ENCODE data around the gene ARID1B. TPM values are rescaled to one million over a fixed set of nuclear protein-coding genes. Genes with fewer than 3 reads are reported as not detected.

The ARID1B gene
- total and polyA plus RNA-seq, 2 of the 4 experiments (the other 2 are of a cell fraction): 14.5 to 20.1 TPM

GRCh38 chr6:157083343-157083742, 306.2 kb downstream of the ARID1B start:
- Histone ChIP-seq H4K8ac (ENCODE audit: low read depth in 2 of 2, low read length in 2 of 2) (no peak overlapping the region), H3K4ac (ENCODE audit: low read depth, low read length) (no peak overlapping the region), H4K20me1 (ENCODE audit: insufficient read depth, low read length) (no peaks in the 10 kb centered on the region; the same call in 1 of the 2 replicates), H3K4me3 (ENCODE audit: insufficient read depth, low read depth, low read length) (no peak overlapping the region), H2AK5ac (ENCODE audit: low read depth, low read length) (no peak overlapping the region), H2BK120ac (ENCODE audit: low read depth, low read length) (no peak overlapping the region), H3K56ac (ENCODE audit: extremely low read depth, insufficient read depth, low read length) (no peak overlapping the region), H3K27me3 (ENCODE audit: control insufficient read depth, insufficient read depth, low read length) (no peaks in the 10 kb centered on the region), H3K9ac (ENCODE audit: low read depth, low read length) (no peak overlapping the region), H3K23ac (ENCODE audit: low read depth, low read length) (no peak overlapping the region), H3K79me1 (ENCODE audit: low read depth in 1 of 2, low read length in 2 of 2) (peaks cover 28 to 30% of the 10 kb centered on the region in 2 experiments), H3K9me3 (ENCODE audit: control insufficient read depth, insufficient read depth, low read length) (no peaks in the 10 kb centered on the region), H3K4me2 (ENCODE audit: low read depth, low read length) (no peak overlapping the region), H3K14ac (replicated peaks; ENCODE audit: low read depth, low read length) (no peak overlapping the region), H3K9me1 (ENCODE audit: insufficient read depth, low read length) (peaks cover 6% of the 10 kb centered on the region; the same call in 1 of the 2 replicates), H4K91ac (ENCODE audit: insufficient read depth, low read depth, low read length) (no peak overlapping the region), H3K36me3 (ENCODE audit: control insufficient read depth, insufficient read depth, low read length) (peaks cover 8% of the 10 kb centered on the region), H2BK15ac (ENCODE audit: low read depth, low read length) (no peak overlapping the region), H3K4me1 (ENCODE audit: control insufficient read depth, insufficient read depth, low read length) (no peaks in the 10 kb centered on the region), H2AK9ac (replicated peaks; ENCODE audit: low read depth, low read length, poor library complexity) (no peak overlapping the region), H2AFZ (replicated peaks; ENCODE audit: low read length, poor library complexity) (no peak overlapping the region), H4K5ac (ENCODE audit: low read depth, low read length) (no peak overlapping the region), H2BK5ac (ENCODE audit: low read depth, low read length, poor library complexity, severe bottlenecking) (no peak overlapping the region), H3K27ac (ENCODE audit: insufficient read depth, low read length) (no peak overlapping the region), H2BK20ac (ENCODE audit: low read depth, low read length) (no peak overlapping the region), H3K18ac (ENCODE audit: low read depth, low read length) (no peak overlapping the region)
- dilution Hi-C loops (cut with HindIII; ENCODE audit: low sequenced_read_pairs, unreplicated experiment) (no loop called here), in situ Hi-C loops (cut with MboI; ENCODE audit: low sequenced_read_pairs) (no loop called here), intact Hi-C loops (cut with micrococcal nuclease) (no loop called here)
- POLR2A ChIA-PET (ENCODE audit: unreplicated experiment): no interaction called here
- CTCF ChIA-PET: no interaction called here
- TF ChIP-seq CEBPB (IDR thresholded peaks at IDR 0.05; ENCODE audit: low read depth, low read length): no peak
- TF ChIP-seq RCOR1 (IDR thresholded peaks at IDR 0.05; ENCODE audit: insufficient replicate concordance, low read length): no peak
- no peak for TF ChIP-seq MXI1 (IDR thresholded peaks at IDR 0.05; ENCODE audit: borderline replicate concordance, low read depth, low read length)
- TF ChIP-seq NFE2L2 (IDR thresholded peaks at IDR 0.05; ENCODE audit: low read depth, low read length): no peak
- TF ChIP-seq RFX5 (IDR thresholded peaks at IDR 0.05; ENCODE audit: low read depth, low read length): no peak
- no peak for TF ChIP-seq POLR2A (IDR thresholded peaks at IDR 0.05; ENCODE audit: low read depth, low read length)
- TF ChIP-seq MAZ (IDR thresholded peaks at IDR 0.05; ENCODE audit: borderline replicate concordance, low read depth, low read length): no peak
- no peak for TF ChIP-seq CTCF (conservative IDR thresholded peaks at IDR 0.05; ENCODE audit: low read depth, low read length)
- no peak for TF ChIP-seq CHD1 (IDR thresholded peaks at IDR 0.05; ENCODE audit: low read depth, low read length)
- TF ChIP-seq BHLHE40 (IDR thresholded peaks at IDR 0.05; ENCODE audit: low read depth, low read length): no peak
- TF ChIP-seq FOS (IDR thresholded peaks at IDR 0.05; ENCODE audit: low read depth, low read length): no peak
- no peak for TF ChIP-seq SMC3 (IDR thresholded peaks at IDR 0.05; ENCODE audit: low read depth, low read length)
- TF ChIP-seq RAD21 (IDR thresholded peaks at IDR 0.05; ENCODE audit: low read length): no peak
- no peak for ATAC-seq (ENCODE audit: low read depth)
- BruUV-seq (replicated peaks): no TSS peak
- DNase-seq: no peak
- WGBS, 2 experiments (ENCODE audit: extremely low coverage in 2 of 2, insufficient read length in 1 of 2): 67% methylated on average over 3 of the region's 7 CpGs; no CpG with 5 or more reads in 1 of the 2 experiments

Data from IMR-90 (cell line).